ENCODE data around the gene UNC79.
"Not testable (repeated sequence)": the region's sequence is repeated elsewhere in the genome, so short reads cannot be mapped to it uniquely, and the experiment has no call there.

Gene UNC79

GRCh38 chr14:93431036-93431670, 414 bp downstream of the UNC79 start:
- Histone ChIP-seq H3K27me3 (ENCODE audit: low read depth, low read length) (peaks cover 24% of the 10 kb centered on the region), H3K36me3 (ENCODE audit: control insufficient read depth in 1 of 2, insufficient read depth in 2 of 2, low read length in 2 of 2) (no peaks in the 10 kb centered on the region), H3K27ac (ENCODE audit: low read length) (no peak overlapping the region), H3K4me1 (ENCODE audit: control insufficient read depth in 1 of 2, insufficient read depth in 2 of 2, low read length in 2 of 2) (peaks cover 0 to 7% of the 10 kb centered on the region in 2 donors), H3K4me3 (ENCODE audit: low read depth in 1 of 2, low read length in 2 of 2) (peak overlapping the region in 1 of 2 donors; percentile 58), H3K9me3 (ENCODE audit: control insufficient read depth in 1 of 2, low read length in 2 of 2) (peaks cover 0 to 3% of the 10 kb centered on the region in 2 donors)

DNA sequence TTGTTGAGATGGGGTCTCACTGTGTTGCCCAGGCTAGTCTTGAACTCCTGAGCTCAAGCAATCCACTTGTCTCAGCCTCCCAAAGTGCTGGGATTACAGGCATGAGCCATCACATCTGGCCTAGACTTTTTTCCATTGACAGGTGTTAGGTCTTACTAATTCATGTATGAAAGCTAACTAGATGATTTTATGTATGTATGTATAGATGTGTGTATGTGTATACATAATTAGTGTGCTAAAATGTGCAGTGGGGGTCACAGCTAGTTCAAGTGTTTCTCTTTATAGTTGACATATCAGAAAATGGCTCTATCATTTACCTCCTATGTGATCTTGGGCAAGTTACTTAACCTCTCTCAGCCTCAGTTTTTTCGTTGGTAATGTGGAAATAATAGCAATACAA, 23.5 kb downstream of the UNC79 start:
- Histone ChIP-seq H3K9me3 (ENCODE audit: control insufficient read depth in 1 of 2, low read length in 2 of 2) (no peaks in the 10 kb centered on the region), H3K4me3 (ENCODE audit: low read depth in 1 of 2, low read length in 2 of 2) (no peak overlapping the region), H3K27me3 (ENCODE audit: low read depth, low read length) (no peaks in the 10 kb centered on the region), H3K4me1 (ENCODE audit: control insufficient read depth in 1 of 2, insufficient read depth in 2 of 2, low read length in 2 of 2) (no peaks in the 10 kb centered on the region), H3K27ac (ENCODE audit: low read length) (no peak overlapping the region), H3K36me3 (ENCODE audit: control insufficient read depth in 1 of 2, insufficient read depth in 2 of 2, low read length in 2 of 2) (no peaks in the 10 kb centered on the region)

DNA sequence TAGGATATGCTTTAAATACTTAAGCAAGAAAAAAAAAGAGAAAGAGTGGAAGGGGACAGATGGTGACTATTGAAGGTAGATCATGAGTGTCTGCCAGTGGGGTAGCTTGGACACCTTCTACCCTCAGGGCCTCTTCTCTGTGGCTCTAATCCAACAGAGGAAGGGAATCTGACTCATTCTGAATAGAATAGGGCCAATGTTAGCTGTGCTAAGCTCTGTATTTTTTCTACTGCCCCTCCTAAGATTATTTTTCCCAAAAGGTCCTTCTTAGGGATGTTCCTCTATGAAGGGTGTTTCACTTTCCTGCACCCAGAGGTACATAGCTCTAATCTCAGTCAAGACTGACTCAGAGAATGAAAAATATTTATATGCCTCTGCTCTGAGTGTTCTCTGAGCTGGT, 25.6 kb downstream of the UNC79 start:
- H3K9me3 ChIP-seq (ENCODE audit: control insufficient read depth in 1 of 2, low read length in 2 of 2): no peaks in the 10 kb centered on the region
- no peaks in the 10 kb centered on the region for H3K4me1 ChIP-seq (ENCODE audit: control insufficient read depth in 1 of 2, insufficient read depth in 2 of 2, low read length in 2 of 2)
- no peak overlapping the region for H3K27ac ChIP-seq (ENCODE audit: low read length)
- no peak overlapping the region for H3K4me3 ChIP-seq (ENCODE audit: low read depth in 1 of 2, low read length in 2 of 2)
- H3K27me3 ChIP-seq (ENCODE audit: low read depth, low read length): no peaks in the 10 kb centered on the region
- no peaks in the 10 kb centered on the region for H3K36me3 ChIP-seq (ENCODE audit: control insufficient read depth in 1 of 2, insufficient read depth in 2 of 2, low read length in 2 of 2)

DNA sequence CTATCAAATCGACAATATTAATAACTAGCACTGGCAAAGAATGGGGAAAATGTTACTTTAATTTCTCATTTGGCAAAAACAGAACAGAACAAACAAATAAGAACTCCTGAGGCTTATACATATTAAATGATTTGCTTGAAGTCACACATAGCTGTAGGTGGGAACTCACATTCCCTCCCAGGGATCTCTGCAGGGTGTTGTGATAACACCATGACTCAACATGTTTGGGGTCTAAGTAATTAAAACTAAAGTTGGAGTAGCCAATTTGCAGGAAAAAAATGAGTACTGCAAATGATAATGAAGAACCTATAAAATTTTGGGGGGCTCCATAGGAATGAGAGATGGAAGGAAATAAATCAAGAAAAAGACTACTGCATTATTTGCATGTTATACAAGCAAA, 27.5 kb downstream of the UNC79 start:
- Histone ChIP-seq H3K27ac (ENCODE audit: low read length) (no peak overlapping the region), H3K27me3 (ENCODE audit: low read depth, low read length) (no peaks in the 10 kb centered on the region), H3K4me1 (ENCODE audit: control insufficient read depth in 1 of 2, insufficient read depth in 2 of 2, low read length in 2 of 2) (no peaks in the 10 kb centered on the region), H3K4me3 (ENCODE audit: low read depth in 1 of 2, low read length in 2 of 2) (no peak overlapping the region), H3K36me3 (ENCODE audit: control insufficient read depth in 1 of 2, insufficient read depth in 2 of 2, low read length in 2 of 2) (no peaks in the 10 kb centered on the region), H3K9me3 (ENCODE audit: control insufficient read depth in 1 of 2, low read length in 2 of 2) (no peaks in the 10 kb centered on the region)

- H3K9me3 ChIP-seq (ENCODE audit: control insufficient read depth in 1 of 2, low read length in 2 of 2): no peaks in the 10 kb centered on the region
- no peaks in the 10 kb centered on the region for H3K36me3 ChIP-seq (ENCODE audit: control insufficient read depth in 1 of 2, insufficient read depth in 2 of 2, low read length in 2 of 2)
- H3K4me3 ChIP-seq (ENCODE audit: low read depth in 1 of 2, low read length in 2 of 2): no peak overlapping the region
- no peaks in the 10 kb centered on the region for H3K4me1 ChIP-seq (ENCODE audit: control insufficient read depth in 1 of 2, insufficient read depth in 2 of 2, low read length in 2 of 2)
- H3K27me3 ChIP-seq (ENCODE audit: low read depth, low read length): no peaks in the 10 kb centered on the region
- no peak overlapping the region for H3K27ac ChIP-seq (ENCODE audit: low read length)
Observed at GRCh38 chr14:93462479-93462878, 31.7 kb downstream of the UNC79 start.

GRCh38 chr14:93464271-93464670, 33.5 kb downstream of the UNC79 start:
- Histone ChIP-seq H3K27ac (ENCODE audit: low read length) (no peak overlapping the region), H3K27me3 (ENCODE audit: low read depth, low read length) (no peaks in the 10 kb centered on the region), H3K36me3 (ENCODE audit: control insufficient read depth in 1 of 2, insufficient read depth in 2 of 2, low read length in 2 of 2) (no peaks in the 10 kb centered on the region), H3K9me3 (ENCODE audit: control insufficient read depth in 1 of 2, low read length in 2 of 2) (no peaks in the 10 kb centered on the region), H3K4me1 (ENCODE audit: control insufficient read depth in 1 of 2, insufficient read depth in 2 of 2, low read length in 2 of 2) (no peaks in the 10 kb centered on the region), H3K4me3 (ENCODE audit: low read depth in 1 of 2, low read length in 2 of 2) (no peak overlapping the region)

DNA sequence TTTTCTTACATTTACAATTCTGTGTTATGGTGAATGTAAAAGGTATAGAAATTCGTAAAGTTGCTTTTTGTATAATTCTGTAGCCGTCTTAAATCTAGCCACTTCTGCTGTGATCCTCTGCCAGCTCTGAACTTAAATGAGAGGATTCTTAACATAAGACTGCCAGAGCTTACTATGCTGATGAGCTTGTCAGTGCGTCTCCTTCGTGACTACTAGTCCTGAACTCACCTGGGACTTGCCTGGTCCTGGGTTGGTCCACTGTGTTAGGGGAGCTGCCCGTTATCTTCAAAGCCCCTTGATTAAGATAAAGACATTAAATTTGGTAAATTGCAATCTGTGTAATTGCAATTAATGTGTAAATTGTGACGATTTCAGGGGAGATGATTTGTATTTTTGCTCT, 44.7 kb downstream of the UNC79 start:
- H3K36me3 ChIP-seq (ENCODE audit: control insufficient read depth in 1 of 2, insufficient read depth in 2 of 2, low read length in 2 of 2): no peaks in the 10 kb centered on the region
- no peak overlapping the region for H3K27ac ChIP-seq (ENCODE audit: low read length)
- H3K9me3 ChIP-seq (ENCODE audit: control insufficient read depth in 1 of 2, low read length in 2 of 2): no peaks in the 10 kb centered on the region
- H3K4me3 ChIP-seq (ENCODE audit: low read depth in 1 of 2, low read length in 2 of 2): no peak overlapping the region
- H3K4me1 ChIP-seq (ENCODE audit: control insufficient read depth in 1 of 2, insufficient read depth in 2 of 2, low read length in 2 of 2): no peaks in the 10 kb centered on the region
- no peaks in the 10 kb centered on the region for H3K27me3 ChIP-seq (ENCODE audit: low read depth, low read length)

DNA sequence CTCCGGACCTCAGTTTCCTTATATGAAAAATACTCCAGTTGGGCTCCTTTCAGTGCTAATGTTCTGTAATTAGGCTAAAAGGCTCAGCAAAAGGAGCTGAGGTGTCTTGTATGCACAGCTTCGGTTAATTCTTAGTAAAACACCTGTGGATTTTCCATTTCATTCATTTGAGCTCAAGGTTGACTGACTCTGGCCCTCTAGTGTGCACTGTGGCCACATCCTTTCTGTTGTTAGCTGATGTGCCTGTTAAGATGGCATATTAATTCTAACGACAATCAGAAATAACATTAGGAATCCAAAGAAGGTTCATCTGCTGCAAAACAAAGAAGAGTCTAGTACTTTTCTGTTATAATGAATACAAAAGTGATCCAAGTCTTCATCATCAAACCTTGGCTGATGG, 45.6 kb downstream of the UNC79 start:
- Histone ChIP-seq H3K4me1 (ENCODE audit: control insufficient read depth in 1 of 2, insufficient read depth in 2 of 2, low read length in 2 of 2) (no peaks in the 10 kb centered on the region), H3K4me3 (ENCODE audit: low read depth in 1 of 2, low read length in 2 of 2) (no peak overlapping the region), H3K27me3 (ENCODE audit: low read depth, low read length) (no peaks in the 10 kb centered on the region), H3K9me3 (ENCODE audit: control insufficient read depth in 1 of 2, low read length in 2 of 2) (no peaks in the 10 kb centered on the region), H3K27ac (ENCODE audit: low read length) (no peak overlapping the region), H3K36me3 (ENCODE audit: control insufficient read depth in 1 of 2, insufficient read depth in 2 of 2, low read length in 2 of 2) (no peaks in the 10 kb centered on the region)

DNA sequence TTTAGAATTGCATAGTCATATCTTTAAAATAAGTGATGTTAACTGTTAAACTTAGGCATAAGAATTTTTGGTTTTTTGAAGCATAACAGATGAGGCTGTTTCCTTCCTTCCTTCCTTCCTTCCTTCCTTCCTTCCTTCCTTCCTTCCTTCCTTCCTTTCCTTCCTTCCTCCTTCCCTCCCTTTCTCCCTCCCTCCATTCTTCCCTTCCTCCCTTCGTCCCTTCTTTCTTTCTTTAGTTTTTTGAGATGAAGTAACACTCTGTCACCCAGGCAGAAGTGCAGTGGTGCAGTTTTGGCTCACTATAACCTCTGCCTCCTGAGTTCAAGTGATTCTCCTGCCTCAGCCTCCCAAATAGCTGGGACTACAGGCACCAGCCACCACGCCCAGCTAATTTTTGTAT, 48.3 kb downstream of the UNC79 start:
- not testable (repeated sequence) for H3K36me3 ChIP-seq (ENCODE audit: control insufficient read depth in 1 of 2, insufficient read depth in 2 of 2, low read length in 2 of 2); H3K27ac ChIP-seq (ENCODE audit: low read length); H3K4me3 ChIP-seq (ENCODE audit: low read depth in 1 of 2, low read length in 2 of 2); H3K4me1 ChIP-seq (ENCODE audit: control insufficient read depth in 1 of 2, insufficient read depth in 2 of 2, low read length in 2 of 2); H3K9me3 ChIP-seq (ENCODE audit: control insufficient read depth in 1 of 2, low read length in 2 of 2); H3K27me3 ChIP-seq (ENCODE audit: low read depth, low read length)

GRCh38 chr14:93480867-93481266, 50.1 kb downstream of the UNC79 start:
- peaks cover 0 to 9% of the 10 kb centered on the region in 2 donors for H3K4me1 ChIP-seq (ENCODE audit: control insufficient read depth in 1 of 2, insufficient read depth in 2 of 2, low read length in 2 of 2)
- no peaks in the 10 kb centered on the region for H3K27me3 ChIP-seq (ENCODE audit: low read depth, low read length)
- no peaks in the 10 kb centered on the region for H3K36me3 ChIP-seq (ENCODE audit: control insufficient read depth in 1 of 2, insufficient read depth in 2 of 2, low read length in 2 of 2)
- H3K4me3 ChIP-seq (ENCODE audit: low read depth in 1 of 2, low read length in 2 of 2): no peak overlapping the region
- H3K27ac ChIP-seq (ENCODE audit: low read length): no peak overlapping the region
- H3K9me3 ChIP-seq (ENCODE audit: control insufficient read depth in 1 of 2, low read length in 2 of 2): no peaks in the 10 kb centered on the region

GRCh38 chr14:93481758-93482157, 51.0 kb downstream of the UNC79 start:
- no peaks in the 10 kb centered on the region for H3K27me3 ChIP-seq (ENCODE audit: low read depth, low read length)
- no peaks in the 10 kb centered on the region for H3K9me3 ChIP-seq (ENCODE audit: control insufficient read depth in 1 of 2, low read length in 2 of 2)
- peaks cover 0 to 9% of the 10 kb centered on the region in 2 donors for H3K4me1 ChIP-seq (ENCODE audit: control insufficient read depth in 1 of 2, insufficient read depth in 2 of 2, low read length in 2 of 2)
- H3K27ac ChIP-seq (ENCODE audit: low read length): no peak overlapping the region
- no peaks in the 10 kb centered on the region for H3K36me3 ChIP-seq (ENCODE audit: control insufficient read depth in 1 of 2, insufficient read depth in 2 of 2, low read length in 2 of 2)
- H3K4me3 ChIP-seq (ENCODE audit: low read depth in 1 of 2, low read length in 2 of 2): no peak overlapping the region

GRCh38 chr14:93490001-93490400, 59.3 kb downstream of the UNC79 start:
- Histone ChIP-seq H3K27me3 (ENCODE audit: low read depth, low read length) (no peaks in the 10 kb centered on the region), H3K4me3 (ENCODE audit: low read depth in 1 of 2, low read length in 2 of 2) (no peak overlapping the region), H3K27ac (ENCODE audit: low read length) (no peak overlapping the region), H3K36me3 (ENCODE audit: control insufficient read depth in 1 of 2, insufficient read depth in 2 of 2, low read length in 2 of 2) (no peaks in the 10 kb centered on the region), H3K9me3 (ENCODE audit: control insufficient read depth in 1 of 2, low read length in 2 of 2) (peaks cover 0 to 3% of the 10 kb centered on the region in 2 donors), H3K4me1 (ENCODE audit: control insufficient read depth in 1 of 2, insufficient read depth in 2 of 2, low read length in 2 of 2) (peaks cover 0 to 6% of the 10 kb centered on the region in 2 donors)

Data from muscle layer of duodenum (tissue), 2 donors.